Stimulated activated CD4-positive, alpha-beta T cell treated with anti-CD3 and anti-CD28 coated beads, TNF-alpha, amount 100 ng/mL, for 4 hours (primary cell): ENCODE measurements around the gene SETD4.

Experiments
- DNase-seq, 3 experiments: peaks; one replicate each; pipeline ENCODE4 v3.0.0-alpha.2; 2020; ENCODE audit warnings: low read depth in 3 of 3

Gene SETD4

GRCh38 chr21:36047139-36047538 is 13.2 kb downstream of the SETD4 start:
- DNase-seq, result no peak

GRCh38 chr21:36045993-36046392 is 14.3 kb downstream of the SETD4 start:
- DNase-seq, result no peak

DNA sequence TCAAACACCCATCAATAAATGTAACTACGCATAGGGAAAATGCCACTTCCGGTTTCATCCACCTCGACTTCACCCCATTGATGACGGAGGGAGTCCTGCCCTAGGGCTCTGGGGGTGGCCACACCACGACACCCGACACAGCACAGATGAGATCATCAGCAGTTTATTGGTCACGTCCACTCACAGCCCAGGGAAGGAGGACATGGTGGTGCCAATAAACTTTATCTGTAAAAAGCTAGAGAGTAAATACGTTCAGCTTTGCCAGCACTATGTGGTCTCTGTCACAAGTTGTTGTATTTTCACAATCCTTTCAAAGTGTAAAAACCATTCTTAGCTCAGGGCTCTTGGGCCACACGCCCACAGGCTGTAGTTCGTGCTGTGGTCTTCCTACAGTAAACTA is 16.3 kb downstream of the SETD4 start:
- DNase-seq, result no peak

DNA sequence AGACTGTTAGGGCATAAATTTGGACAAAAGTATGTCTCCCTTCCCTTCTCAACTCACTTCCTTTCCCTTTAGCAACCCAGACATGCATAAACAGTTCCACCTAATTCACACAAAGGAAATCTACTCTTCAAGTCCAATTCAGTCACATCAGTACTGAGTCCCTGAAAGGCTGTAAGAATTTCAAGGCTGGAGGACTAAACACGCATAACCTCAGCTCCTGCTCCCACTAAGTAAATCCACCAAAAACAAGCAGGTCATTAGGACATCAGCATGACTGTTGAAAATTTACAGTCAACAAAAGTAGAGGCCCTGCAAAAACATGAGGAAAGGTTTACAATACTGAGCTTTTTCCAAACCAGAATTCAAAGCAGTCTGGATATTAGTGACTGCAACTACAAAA is 18.4 kb downstream of the SETD4 start:
- DNase-seq, result no peak

DNA sequence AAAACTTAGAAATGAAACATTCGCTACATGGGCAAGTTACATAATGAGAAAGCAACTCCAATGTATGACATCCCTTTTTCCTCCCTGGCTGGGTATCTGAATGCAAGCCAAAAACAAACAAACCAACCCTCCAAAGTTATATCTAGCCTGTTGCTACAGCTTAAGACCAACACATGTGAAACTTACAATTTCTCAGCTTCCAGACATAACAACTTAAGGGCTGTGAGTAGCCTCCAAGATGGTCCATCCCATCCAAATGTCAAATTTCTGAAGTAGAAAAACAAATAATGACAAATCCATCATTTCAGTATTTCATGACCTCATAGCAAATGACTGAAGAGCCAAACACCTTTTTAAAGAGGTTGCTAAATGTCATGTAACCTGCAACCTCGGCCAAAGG is 19.9 kb downstream of the SETD4 start:
- no peak for DNase-seq

- DNase-seq, result no peak
Measured at GRCh38 chr21:36039861-36040260, 20.5 kb downstream of the SETD4 start.

DNA sequence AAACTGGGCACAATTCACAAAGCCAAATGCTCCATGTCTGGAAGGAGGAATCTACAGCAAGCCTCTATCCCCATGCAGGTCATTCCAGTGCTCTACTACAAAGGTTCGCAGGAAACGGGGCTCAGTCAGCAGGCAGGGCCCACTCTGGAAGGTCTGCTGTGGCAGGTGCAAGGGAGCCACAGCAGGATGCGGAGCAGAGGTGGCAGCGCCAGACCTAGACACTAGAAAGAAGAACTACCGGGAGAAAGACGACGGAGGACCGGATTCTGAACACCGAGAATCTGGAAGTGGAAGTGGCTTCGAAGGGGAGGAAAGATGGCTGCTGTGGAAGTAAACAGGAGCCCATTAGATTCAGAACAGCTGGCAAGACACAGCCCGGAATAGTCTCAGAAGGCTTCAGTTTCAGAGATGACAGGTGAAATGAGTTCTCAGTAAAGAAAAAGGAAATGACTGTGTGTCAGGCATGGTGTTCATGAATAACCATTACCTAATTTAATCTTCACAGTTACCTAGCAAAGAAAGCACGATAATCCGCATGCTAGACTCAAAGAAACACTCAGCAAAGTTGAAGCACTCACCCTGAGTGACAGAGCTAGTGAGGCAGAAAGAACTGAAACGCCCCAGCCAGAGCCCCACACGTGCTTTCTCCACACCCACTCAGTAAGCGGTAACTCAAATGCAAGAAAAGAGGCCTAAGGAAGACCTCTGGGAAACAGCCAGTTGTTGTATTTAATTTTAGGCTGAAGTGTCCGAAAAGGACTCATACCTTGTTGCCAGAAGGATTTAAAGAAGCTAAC is 21.4 kb downstream of the SETD4 start:
- DNase-seq, result no peak

DNA sequence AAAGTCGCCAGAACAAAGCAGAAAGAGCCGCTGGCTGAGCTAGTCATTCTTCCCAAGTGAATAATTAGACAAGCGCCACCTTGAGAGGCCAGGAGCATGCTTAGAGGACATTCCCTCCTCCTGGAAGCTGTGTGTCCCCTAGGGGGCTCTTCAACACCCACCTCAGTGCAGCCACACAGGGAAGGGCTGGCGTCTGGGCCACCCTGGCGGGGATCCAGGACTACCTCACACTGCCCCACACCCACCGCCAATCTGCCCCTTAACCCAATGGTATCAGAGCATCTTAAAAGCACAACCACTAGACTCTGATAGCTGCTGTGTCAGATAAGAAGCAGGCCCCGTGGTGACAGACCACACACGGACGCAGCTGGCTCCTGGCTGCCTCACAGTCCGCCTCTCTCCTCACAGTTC is 24.9 kb downstream of the SETD4 start:
- DNase-seq, result no peak

GRCh38 chr21:36034211-36034913 is 26.0 kb downstream of the SETD4 start:
- DNase-seq, result no peak

DNA sequence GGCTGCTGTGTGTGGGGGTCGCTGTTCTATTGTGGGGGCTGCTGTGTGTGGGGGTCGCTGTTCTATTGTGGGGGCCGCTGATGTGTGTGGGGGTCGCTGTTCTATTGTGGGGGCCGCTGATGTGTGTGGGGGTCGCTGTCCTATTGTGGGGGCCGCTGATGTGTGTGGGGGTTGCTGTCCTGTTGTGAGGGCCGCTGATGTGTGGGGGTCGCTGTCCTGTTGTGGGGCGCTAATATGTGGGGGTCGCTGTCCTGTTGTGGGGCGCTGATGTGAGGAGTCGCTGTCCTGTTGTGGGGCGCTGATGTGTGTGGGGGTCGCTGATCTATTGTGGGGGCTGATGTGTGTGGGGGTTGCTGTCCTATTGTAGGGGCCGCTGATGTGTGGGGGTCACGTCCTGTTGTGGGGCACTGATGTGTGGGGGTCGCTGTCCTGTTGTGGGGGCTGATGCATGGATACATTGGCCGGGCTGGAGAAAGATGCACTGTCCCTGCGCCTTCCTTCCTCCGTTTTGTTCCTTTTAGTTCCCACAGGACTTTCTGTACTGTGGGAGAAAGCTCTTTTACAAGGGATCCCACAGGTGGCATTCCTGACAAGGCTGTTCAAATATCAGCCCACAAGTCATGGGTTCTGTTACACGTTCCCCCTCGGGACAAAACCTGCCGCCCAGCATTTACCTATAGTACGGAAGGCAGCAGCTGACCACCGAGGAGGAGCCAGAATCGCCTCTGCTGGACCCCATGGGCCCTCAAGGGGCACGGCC is 27.5 kb downstream of the SETD4 start:
- DNase-seq, result no peak

GRCh38 chr21:36030581-36031189 is 29.6 kb downstream of the SETD4 start:
- DNase-seq, result no peak

DNA sequence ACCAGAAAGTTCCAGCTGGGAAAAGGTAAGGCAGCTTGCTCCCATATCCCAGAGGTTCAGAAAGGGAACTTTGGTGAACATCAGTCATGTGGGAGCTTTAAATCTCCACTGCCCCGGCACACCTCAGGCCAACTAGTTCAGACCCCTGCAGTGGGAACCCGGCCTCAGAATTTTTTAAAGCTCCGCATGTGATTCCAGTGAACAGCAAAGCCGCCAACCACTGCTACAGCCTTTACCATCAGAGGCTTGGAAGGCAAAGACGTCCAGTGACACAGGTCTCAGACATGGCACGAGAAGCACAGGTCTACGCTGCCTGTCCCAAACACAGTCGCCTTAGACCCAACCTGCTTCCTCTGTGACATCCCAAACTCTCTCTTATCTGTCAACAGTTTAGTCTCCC is 31.0 kb downstream of the SETD4 start:
- no peak for DNase-seq

DNA sequence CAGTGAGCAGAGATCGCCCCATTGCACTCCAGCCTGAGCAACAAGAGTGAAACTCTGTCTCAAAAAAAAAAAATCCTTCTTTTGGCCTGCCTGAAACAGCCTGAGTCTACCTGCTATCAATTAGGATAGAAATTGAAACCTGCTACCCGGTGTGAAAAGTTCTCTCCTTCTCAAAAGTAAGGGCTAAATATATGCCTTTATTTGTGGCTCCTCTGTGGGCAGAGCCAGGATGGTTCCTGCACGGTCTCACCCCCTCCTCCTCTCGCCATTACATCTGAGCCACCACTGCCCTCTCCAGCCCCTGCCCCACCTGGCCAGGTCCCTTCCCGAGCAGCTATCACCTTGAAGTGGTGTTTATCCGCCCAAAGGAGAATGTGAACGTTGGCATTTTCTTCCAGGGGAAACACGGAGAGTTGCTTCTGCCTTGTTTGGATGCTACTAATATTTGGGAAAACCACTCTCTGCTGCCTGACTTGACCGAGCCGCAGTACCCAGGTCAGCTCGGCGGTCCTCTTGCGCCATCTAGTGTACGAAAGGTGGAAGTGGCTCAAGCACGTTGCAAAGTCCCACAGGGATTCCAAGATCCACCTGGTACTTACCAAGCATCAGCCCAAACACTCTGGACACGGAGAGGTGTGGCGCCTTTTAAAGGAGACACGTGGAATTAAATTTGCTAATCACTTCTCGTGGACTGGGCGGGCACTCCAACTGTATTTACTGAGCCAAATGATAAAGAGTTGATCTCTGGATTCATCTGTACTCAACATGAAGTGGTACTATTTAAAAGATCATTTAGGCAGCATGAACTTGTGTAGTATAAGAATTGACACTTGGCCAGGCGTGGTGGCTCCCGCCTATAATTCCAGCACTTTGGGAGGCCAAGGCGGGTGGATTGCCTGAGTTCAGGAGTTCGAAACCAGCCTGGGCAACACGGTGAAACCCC is 31.9 kb downstream of the SETD4 start:
- DNase-seq, result peak; percentile 35 to 45 (median 45)

DNA sequence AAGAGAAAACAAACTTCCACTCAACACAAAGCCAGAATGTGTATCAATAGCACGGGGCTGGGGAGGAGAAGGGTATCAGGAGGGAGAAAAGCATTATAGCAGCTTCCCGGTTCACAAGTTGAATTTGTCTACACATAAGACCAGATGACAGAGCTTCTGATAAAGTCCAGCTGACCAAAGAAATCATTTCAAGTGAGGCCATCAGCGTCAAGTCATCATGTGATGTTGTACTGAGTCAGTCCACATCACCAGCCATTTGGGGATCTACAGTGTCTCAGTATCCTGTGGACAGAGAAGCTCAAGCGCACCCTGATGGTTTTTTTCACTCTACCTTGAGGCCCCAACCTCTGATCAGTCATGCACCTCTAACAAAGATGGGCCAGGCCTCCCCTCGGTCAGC is 33.0 kb downstream of the SETD4 start:
- DNase-seq, result no peak

DNA sequence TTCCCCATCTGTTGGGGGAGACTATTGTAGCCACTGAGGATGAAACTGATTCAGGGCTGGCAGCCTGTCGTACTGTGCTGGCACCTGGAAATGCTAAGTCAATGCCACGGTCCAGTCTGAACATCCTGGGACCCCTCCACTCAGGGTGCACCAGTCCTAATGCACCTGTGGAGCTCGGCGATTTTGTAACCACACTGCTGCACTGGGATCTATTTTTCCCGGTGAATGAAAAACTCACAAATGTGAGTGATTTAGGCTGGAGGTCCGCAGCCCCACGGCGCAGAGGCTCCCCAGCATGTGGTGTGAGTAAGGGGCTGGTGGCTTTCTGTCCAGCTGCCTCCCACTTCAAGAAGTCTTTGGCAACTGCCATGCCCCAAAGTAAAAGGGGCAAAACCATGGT is 35.5 kb downstream of the SETD4 start:
- DNase-seq, result no peak

- no peak for DNase-seq
Measured at GRCh38 chr21:36023092-36023480, 37.2 kb downstream of the SETD4 start.

DNA sequence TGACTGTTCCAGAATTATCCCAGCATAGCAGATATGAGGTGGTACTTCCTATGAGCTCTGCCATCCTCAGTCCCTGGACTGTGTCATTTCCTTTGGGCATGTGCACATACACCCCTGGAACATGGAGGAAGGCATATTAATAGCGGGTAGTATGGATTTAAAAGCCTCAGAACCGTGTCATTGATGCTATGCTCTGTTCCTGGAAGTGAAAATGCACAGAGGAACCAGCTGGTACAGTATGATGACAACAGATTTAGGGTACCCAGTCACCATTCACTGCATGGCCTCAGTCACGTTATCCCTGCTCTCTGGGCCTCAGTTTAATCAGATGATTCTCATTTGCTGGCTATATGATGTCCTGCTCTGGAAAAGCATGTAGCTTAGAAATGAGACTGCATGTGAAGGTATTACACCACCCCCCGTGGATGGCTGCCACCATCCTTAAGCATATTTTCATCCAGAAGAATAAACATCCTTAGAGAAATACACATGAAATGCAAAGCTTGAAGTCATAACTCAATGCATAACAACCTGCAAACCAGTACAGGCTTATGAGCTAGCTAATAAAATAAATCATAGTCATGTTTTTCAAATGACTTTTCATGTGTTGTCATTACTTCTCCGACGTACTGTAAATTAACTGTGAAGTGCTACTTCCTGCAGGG is 37.8 kb downstream of the SETD4 start:
- DNase-seq, result no peak

GRCh38 chr21:36021251-36021837 is 39.0 kb downstream of the SETD4 start:
- DNase-seq, result no peak

DNA sequence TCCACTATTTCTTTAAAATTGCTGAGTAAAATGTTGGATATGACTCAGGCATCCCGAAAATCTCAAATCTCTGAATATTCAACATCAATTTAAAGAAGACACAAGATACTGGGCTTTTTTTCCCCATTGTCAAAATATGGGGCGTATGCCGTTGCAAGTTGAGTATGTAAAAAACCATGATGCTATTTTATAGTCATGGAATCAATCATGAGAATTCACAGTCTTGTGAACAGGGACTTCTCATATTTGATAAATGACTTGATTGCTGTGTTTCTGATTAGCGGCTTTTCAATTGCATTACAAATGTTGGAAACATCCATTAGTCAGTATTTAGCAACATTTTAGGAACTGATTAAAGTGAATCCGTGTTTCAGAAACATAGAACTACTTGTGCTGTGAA is 45.3 kb downstream of the SETD4 start:
- no peak for DNase-seq

DNA sequence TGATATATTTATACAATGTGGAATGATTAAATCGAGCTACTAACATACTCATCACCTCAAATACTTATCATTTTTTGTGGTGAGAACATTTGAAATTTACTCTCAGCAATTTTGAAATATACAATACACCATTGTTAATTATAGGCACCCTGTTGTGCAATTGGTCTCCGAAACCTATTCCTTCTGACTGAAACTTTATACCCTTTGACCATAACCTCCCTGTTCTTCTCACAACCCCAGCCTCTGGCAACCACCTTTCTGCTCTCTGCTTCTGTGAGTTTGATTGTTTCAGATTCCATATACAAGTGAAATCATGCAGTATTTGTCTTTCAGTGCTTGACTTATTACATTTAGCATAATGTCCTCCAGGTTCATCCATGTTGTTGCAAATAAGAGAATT is 49.5 kb downstream of the SETD4 start:
- no peak for DNase-seq
